Measurements from ENCODE around the gene B4GALNT4.

DNA sequence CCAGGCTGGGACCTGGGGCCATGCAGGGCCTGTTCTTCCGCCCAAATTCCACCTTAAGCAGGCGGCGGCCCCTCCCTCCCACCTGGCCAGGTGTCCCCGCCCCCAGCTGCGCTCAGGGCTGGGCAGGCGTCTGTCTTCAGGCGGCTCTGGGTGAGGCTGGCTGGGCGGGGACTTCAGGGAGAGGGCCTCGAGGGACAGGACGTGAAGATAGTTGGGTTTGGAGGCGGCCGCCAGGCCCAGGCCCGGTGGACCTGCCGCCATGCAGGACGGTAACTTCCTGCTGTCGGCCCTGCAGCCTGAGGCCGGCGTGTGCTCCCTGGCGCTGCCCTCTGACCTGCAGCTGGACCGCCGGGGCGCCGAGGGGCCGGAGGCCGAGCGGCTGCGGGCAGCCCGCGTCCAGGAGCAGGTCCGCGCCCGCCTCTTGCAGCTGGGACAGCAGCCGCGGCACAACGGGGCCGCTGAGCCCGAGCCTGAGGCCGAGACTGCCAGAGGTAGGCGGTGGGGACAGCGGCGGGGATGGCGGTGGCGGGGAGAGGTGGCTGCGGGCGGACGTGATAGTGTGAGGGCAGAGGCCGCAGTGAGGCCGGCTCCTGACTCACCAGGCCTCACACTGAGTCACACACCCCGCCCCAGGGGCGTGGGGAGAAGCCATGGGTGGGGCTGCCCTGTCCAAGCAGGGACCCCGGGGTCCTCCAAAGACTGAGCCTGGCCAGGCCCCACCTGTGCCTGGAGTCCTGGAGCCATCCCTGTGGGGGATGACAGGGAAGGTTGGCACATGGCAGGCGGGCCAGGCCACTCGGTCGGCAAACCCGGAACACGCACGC, 24.9 kb downstream of the B4GALNT4 start, which contains the start of gene PKP3:
- TF ChIP-seq, protein P1, sequence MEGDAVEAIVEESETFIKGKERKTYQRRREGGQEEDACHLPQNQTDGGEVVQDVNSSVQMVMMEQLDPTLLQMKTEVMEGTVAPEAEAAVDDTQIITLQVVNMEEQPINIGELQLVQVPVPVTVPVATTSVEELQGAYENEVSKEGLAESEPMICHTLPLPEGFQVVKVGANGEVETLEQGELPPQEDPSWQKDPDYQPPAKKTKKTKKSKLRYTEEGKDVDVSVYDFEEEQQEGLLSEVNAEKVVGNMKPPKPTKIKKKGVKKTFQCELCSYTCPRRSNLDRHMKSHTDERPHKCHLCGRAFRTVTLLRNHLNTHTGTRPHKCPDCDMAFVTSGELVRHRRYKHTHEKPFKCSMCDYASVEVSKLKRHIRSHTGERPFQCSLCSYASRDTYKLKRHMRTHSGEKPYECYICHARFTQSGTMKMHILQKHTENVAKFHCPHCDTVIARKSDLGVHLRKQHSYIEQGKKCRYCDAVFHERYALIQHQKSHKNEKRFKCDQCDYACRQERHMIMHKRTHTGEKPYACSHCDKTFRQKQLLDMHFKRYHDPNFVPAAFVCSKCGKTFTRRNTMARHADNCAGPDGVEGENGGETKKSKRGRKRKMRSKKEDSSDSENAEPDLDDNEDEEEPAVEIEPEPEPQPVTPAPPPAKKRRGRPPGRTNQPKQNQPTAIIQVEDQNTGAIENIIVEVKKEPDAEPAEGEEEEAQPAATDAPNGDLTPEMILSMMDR (IDR thresholded peaks at IDR 0.05), result no peak
- TF ChIP-seq NR3C1 (CRISPR knock-in tag; conservative IDR thresholded peaks at IDR 0.05; ENCODE audit: low read depth), result no peak
- no peak for TF ChIP-seq NR1H2 (CRISPR knock-in tag; IDR thresholded peaks at IDR 0.05)
- TF ChIP-seq, protein P2, sequence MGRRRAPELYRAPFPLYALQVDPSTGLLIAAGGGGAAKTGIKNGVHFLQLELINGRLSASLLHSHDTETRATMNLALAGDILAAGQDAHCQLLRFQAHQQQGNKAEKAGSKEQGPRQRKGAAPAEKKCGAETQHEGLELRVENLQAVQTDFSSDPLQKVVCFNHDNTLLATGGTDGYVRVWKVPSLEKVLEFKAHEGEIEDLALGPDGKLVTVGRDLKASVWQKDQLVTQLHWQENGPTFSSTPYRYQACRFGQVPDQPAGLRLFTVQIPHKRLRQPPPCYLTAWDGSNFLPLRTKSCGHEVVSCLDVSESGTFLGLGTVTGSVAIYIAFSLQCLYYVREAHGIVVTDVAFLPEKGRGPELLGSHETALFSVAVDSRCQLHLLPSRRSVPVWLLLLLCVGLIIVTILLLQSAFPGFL (CRISPR knock-in tag; IDR thresholded peaks at IDR 0.05; ENCODE audit: borderline replicate concordance), result no peak
- no peak for TF ChIP-seq FOXJ3 (CRISPR knock-in tag; IDR thresholded peaks at IDR 0.05; ENCODE audit: borderline replicate concordance)
- TF ChIP-seq SMAD3 (CRISPR knock-in tag; IDR thresholded peaks at IDR 0.05; ENCODE audit: borderline replicate concordance), result no peak
- TF ChIP-seq CREB1 (CRISPR knock-in tag; IDR thresholded peaks at IDR 0.05), result no peak
- TF ChIP-seq, protein P3, sequence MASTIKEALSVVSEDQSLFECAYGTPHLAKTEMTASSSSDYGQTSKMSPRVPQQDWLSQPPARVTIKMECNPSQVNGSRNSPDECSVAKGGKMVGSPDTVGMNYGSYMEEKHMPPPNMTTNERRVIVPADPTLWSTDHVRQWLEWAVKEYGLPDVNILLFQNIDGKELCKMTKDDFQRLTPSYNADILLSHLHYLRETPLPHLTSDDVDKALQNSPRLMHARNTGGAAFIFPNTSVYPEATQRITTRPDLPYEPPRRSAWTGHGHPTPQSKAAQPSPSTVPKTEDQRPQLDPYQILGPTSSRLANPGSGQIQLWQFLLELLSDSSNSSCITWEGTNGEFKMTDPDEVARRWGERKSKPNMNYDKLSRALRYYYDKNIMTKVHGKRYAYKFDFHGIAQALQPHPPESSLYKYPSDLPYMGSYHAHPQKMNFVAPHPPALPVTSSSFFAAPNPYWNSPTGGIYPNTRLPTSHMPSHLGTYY (CRISPR knock-in tag; IDR thresholded peaks at IDR 0.05), result no peak
- TF ChIP-seq NFYB (CRISPR knock-in tag; conservative IDR thresholded peaks at IDR 0.05; ENCODE audit: low read depth), result no peak

Measured in WTC11 (cell line).